Tibial artery (tissue), 4 donors: ENCODE results near the gene SBNO2.
A peak's percentile ranks its signal among the peaks of the same experiment; 100 is the strongest.
"Not testable (repeated sequence)": the region's sequence is repeated elsewhere in the genome, so short reads cannot be mapped to it uniquely, and the experiment has no call there.

Source experiments
- DNase-seq, 2 donors: peaks; one replicate each; pipeline ENCODE4 v3.0.0-alpha.2; 2019
- H3K27ac ChIP-seq, 2 donors: fragments of 200-600 bp; sonication (generic) in 1 of 2; 1 replicate in 1 of 2; 2 replicates in 1 of 2; pipeline ENCODE4 v1.5.1; 2018 to 2019; ENCODE audit warnings: mild to moderate bottlenecking in 1 of 2
- H3K27me3 ChIP-seq, 2 donors: fragments of 200-600 bp; sonication (generic) in 1 of 2; one replicate each; pipeline versions ENCODE4 v1.5.1 to v1.6.0; 2016 to 2019
- H3K36me3 ChIP-seq, 3 donors: fragments of 200-600 bp; sonication (generic) in 2 of 3; one replicate each; pipeline ENCODE4 v1.5.1; 2016 to 2019; ENCODE audit warnings: mild to moderate bottlenecking in 2 of 3
- H3K4me1 ChIP-seq, 4 donors: fragments of 200-600 bp; sonication (generic) in 2 of 4; 1 replicate in 3 of 4; 2 replicates in 1 of 4; pipeline ENCODE4 v1.5.1; 2016 to 2019
- H3K4me3 ChIP-seq, 2 donors: fragments of 200-600 bp; sonication (generic) in 1 of 2; 1 replicate in 1 of 2; 2 replicates in 1 of 2; pipeline ENCODE4 v1.5.1; 2018 to 2019; ENCODE audit warnings: mild to moderate bottlenecking in 2 of 2
- H3K9me3 ChIP-seq, 3 donors: fragments of 200-600 bp; sonication (generic) in 1 of 3; one replicate each; pipeline ENCODE4 v1.5.1; 2016 to 2019
- intact Hi-C: fragments of 100-400 bp; cut with DNase I; formaldehyde crosslinking; loops from one replicate; pipeline ENCODE4 v1.15.0; 2023; ENCODE audit warnings: low total_unique reads
- TF ChIP-seq, protein P1 (sequence below), 2 experiments: fragments of 200-600 bp in 1 of 2; fragments of 450-650 bp in 1 of 2; IDR thresholded peaks; one replicate each; pipeline ENCODE4 v1.5.1; 2017 to 2019; ENCODE audit warnings: antibody characterized with exemption in 2 of 2, mild to moderate bottlenecking in 1 of 2, moderate library complexity in 1 of 2

Gene SBNO2

GRCh38 chr19:1115646-1116420, 58.2 kb downstream of the SBNO2 start:
- no peak overlapping the region for H3K27ac ChIP-seq
- peaks cover 0 to 27% (median 17%) of the 10 kb centered on the region in 4 donors for H3K4me1 ChIP-seq
- DNase-seq, result no peak
- H3K4me3 ChIP-seq, result no peak overlapping the region
- TF ChIP-seq, protein P1, sequence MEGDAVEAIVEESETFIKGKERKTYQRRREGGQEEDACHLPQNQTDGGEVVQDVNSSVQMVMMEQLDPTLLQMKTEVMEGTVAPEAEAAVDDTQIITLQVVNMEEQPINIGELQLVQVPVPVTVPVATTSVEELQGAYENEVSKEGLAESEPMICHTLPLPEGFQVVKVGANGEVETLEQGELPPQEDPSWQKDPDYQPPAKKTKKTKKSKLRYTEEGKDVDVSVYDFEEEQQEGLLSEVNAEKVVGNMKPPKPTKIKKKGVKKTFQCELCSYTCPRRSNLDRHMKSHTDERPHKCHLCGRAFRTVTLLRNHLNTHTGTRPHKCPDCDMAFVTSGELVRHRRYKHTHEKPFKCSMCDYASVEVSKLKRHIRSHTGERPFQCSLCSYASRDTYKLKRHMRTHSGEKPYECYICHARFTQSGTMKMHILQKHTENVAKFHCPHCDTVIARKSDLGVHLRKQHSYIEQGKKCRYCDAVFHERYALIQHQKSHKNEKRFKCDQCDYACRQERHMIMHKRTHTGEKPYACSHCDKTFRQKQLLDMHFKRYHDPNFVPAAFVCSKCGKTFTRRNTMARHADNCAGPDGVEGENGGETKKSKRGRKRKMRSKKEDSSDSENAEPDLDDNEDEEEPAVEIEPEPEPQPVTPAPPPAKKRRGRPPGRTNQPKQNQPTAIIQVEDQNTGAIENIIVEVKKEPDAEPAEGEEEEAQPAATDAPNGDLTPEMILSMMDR (IDR thresholded peaks at IDR 0.05), result no peak
- intact Hi-C loops, result no loop called here
- H3K36me3 ChIP-seq, result peaks cover 56 to 94% (median 93%) of the 10 kb centered on the region in 3 donors
- no peaks in the 10 kb centered on the region for H3K27me3 ChIP-seq
- no peaks in the 10 kb centered on the region for H3K9me3 ChIP-seq

DNA sequence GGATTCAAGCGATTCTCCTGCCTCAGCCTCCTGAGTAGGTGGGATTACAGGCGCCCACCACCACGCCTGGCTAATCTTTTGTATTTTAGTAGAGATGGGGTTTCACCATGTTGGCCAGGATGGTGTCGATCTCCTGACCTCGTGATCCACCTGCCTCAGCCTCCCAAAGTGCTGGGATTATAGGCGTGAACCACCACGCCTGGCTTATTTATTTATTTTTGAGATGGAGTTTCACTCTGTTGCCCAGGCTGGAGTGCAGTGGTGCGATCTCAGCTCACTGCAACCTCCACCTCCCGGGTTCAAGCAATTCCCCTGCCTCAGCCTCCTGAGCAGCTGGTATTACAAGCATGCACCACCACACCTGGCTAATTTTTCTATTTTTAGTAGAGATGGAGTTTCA, 59.3 kb downstream of the SBNO2 start:
- Histone ChIP-seq H3K4me1 (peaks cover 0 to 27% (median 17%) of the 10 kb centered on the region in 4 donors), H3K36me3 (peaks cover 45 to 94% (median 93%) of the 10 kb centered on the region in 3 donors)
- intact Hi-C loops, result loop anchor here (5.0 kb wide), 1 partner anchor 78 kb away; no protein-coding TSS in a partner anchor
- H3K9me3 ChIP-seq, H3K27ac ChIP-seq, H3K4me3 ChIP-seq, DNase-seq, H3K27me3 ChIP-seq: not testable (repeated sequence)

DNA sequence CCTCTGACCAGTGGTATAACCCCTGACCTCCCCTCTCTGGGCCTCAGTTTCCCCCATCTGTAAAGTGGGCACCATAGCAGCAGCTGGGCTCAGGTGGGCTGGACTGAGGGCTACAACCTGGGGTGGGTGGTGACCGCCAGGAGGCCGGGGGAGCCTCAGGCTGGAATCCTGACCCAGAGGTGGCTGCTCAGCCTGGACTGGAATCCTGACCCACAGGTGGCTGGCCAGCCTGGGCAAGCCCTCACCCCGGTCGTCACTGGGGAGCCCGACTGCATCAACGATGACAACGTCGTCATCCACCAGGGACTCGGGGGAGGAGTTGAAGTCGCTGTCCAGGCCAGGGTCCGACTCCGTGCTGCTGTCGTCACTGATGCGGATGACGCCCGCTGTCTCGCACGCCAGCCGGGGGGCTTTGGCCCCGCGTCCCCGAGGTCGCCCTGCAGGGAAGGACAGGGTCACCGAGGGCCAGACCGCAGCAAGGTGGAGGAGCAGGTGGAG, 60.0 kb downstream of the SBNO2 start:
- Histone ChIP-seq H3K36me3 (peaks cover 45 to 94% (median 93%) of the 10 kb centered on the region in 3 donors), H3K9me3 (no peaks in the 10 kb centered on the region), H3K27ac (peak overlapping the region; percentile 76 to 84), H3K4me1 (peaks cover 0 to 27% (median 17%) of the 10 kb centered on the region in 4 donors), H3K27me3 (no peaks in the 10 kb centered on the region), H3K4me3 (no peak overlapping the region)
- DNase-seq, result no peak
- intact Hi-C loops, result loop anchor here (1.0 to 5.0 kb wide), 2 partner anchors 78 to 126 kb away; no protein-coding TSS in a partner anchor
- TF ChIP-seq, protein P1 (IDR thresholded peaks at IDR 0.05), result no peak

DNA sequence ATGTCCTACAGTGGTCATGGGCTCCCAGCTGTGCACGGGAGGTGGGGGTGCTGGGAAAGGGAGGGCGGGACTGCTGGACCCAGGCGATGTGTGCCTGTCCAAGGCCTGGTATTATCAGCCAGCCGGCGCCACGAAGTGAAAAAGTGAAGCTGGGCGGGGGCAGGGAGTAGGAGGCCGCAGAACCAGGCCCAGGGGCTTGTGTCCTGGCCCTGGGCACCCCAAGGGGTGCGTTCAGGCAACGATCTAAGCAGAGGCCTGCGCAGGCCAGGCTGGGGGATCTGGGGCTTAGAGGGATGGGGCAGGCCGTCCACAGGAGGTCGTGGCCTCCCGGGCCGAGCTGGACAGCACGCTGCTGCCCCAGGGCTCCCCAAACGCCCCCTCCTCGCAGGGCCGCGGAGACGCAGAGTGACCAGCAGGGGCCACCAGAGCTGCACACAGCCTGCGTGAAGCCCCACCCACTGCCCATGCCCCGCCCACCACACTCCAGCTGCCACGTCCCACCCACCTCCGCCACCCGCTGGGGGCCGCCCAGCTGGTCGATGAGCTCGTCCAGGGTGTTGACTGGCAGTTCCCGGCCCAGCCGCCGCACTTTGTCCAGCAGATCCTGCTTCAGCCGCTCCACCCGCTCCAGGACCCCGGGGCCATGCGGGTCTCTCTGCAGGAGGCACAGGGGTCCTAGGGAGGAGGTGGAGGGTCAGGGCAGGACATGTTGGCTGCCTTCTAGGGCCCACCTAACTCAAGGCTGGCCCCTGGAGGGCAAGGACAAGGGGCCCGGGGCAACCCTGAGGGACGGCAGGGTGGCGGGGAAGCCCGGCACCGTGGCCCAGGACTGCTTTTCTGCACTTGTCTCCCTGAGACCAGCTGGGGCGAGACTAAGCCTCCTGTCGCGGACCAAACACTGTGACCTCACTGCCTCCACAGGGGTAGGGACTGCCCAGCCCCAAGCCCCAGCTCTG, 60.8 kb downstream of the SBNO2 start:
- no peaks in the 10 kb centered on the region for H3K9me3 ChIP-seq
- H3K4me3 ChIP-seq, result no peak overlapping the region
- H3K27me3 ChIP-seq, result no peaks in the 10 kb centered on the region
- intact Hi-C loops, result loop anchor here (1.0 to 5.0 kb wide), 2 partner anchors 79 to 127 kb away; no protein-coding TSS in a partner anchor
- peak overlapping the region; percentile 76 to 84 for H3K27ac ChIP-seq
- DNase-seq, result peak; percentile 97 to 98
- TF ChIP-seq, protein P1 (IDR thresholded peaks at IDR 0.05), result peak; percentile 94 to 96
- H3K4me1 ChIP-seq, result peaks cover 0 to 27% (median 18%) of the 10 kb centered on the region in 4 donors
- peaks cover 43 to 94% (median 93%) of the 10 kb centered on the region in 3 donors for H3K36me3 ChIP-seq

DNA sequence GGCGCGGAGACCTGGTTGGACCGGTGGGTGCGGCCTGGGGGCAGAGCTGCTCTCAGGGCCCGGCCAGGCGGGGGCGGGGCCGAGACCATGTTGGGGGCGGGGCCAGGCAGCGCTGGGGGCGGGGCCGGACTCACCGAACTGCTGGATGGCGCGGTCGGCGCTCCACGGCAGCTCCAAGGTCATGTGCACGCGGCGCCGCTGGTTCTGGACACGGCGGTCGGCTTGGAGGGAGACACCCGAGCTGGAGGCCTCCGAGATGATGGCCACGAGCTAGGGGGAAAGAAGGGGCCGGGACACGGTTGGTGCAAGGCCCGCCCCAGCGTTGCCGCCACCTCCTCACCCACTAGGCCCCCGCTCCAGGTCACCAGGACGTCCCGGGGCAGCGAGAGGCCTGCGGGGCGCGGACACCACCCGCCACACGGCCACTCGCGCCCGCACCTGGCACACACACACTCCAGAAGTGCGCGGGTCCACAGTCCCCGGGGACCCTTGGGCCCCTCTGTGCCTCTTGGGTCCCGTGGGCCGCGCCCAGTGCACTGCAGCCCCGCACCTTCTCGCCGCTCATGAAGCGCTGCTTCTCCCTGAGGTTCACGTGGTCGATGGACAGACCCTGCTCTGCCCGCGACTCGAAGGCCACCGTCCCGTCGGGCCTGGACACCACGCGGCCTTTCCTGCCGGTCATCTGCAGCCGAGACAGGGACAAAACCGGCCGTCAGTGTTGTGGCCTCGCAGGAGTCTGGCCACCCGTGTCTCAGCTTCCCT, 61.6 kb downstream of the SBNO2 start:
- H3K27me3 ChIP-seq, result no peaks in the 10 kb centered on the region
- intact Hi-C loops, result loop anchor here (1.0 to 5.0 kb wide), 2 partner anchors 80 to 128 kb away; no protein-coding TSS in a partner anchor
- H3K9me3 ChIP-seq, result no peaks in the 10 kb centered on the region
- H3K4me3 ChIP-seq, result no peak overlapping the region
- H3K36me3 ChIP-seq, result peaks cover 36 to 94% (median 93%) of the 10 kb centered on the region in 3 donors
- H3K4me1 ChIP-seq, result peaks cover 0 to 28% (median 22%) of the 10 kb centered on the region in 4 donors
- DNase-seq, result no peak
- H3K27ac ChIP-seq, result peak overlapping the region; percentile 76 to 84
- TF ChIP-seq, protein P1 (IDR thresholded peaks at IDR 0.05), result no peak
